GM23338 (cell line): Measurements from ENCODE around the gene MAPK6.

Experiments used
- CREB1 ChIP-seq: fragments of 250-450 bp; sonication (Bioruptor Pico); IDR thresholded peaks from 2 replicates; pipeline ENCODE4 v1.5.0; 2020; ENCODE audit warnings: low read depth, mild to moderate bottlenecking, moderate library complexity
- CTCF ChIP-seq, 2 experiments: fragments of 200-600 bp in 1 of 2; sonication (generic) in 1 of 2; conservative IDR thresholded peaks; 2 replicates each; pipeline versions ENCODE4 v1.5.1 to v1.6.1; 2016 to 2017; ENCODE audit warnings: antibody characterized with exemption in 2 of 2, low read depth in 2 of 2, mild to moderate bottlenecking in 2 of 2, moderate library complexity in 1 of 2
- EZH2 ChIP-seq: fragments of 200-600 bp; sonication (generic); IDR thresholded peaks from one replicate; pipeline ENCODE4 v1.8.0; 2017; ENCODE audit warnings: antibody characterized with exemption, mild to moderate bottlenecking, low read depth; ENCODE audit not compliant: unreplicated experiment
- EZH2phosphoT487 ChIP-seq: fragments of 200-600 bp; sonication (generic); IDR thresholded peaks from one replicate; pipeline ENCODE4 v1.8.1; 2018; ENCODE audit warnings: antibody characterized with exemption; ENCODE audit not compliant: unreplicated experiment
- JUNB ChIP-seq: IDR thresholded peaks from one replicate; pipeline ENCODE4 v1.6.1; 2016; ENCODE audit warnings: antibody characterized with exemption; ENCODE audit not compliant: unreplicated experiment
- POLR2AphosphoS5 ChIP-seq: IDR thresholded peaks from 2 replicates; pipeline ENCODE4 v1.6.1; 2016; ENCODE audit warnings: antibody characterized with exemption, low read depth
- REST ChIP-seq: IDR thresholded peaks from one replicate; pipeline ENCODE4 v1.6.1; 2018; ENCODE audit warnings: antibody characterized with exemption; ENCODE audit not compliant: unreplicated experiment

GRCh38 chr15:52028431-52029093 lies 9.5 kb downstream of the MAPK6 start:
- TF ChIP-seq CTCF (conservative IDR thresholded peaks at IDR 0.05; ENCODE audit: low read depth in 2 of 2) (no peak), CREB1 (CRISPR knock-in tag) (no peak), EZH2 (no peak), REST (no peak), POLR2AphosphoS5 (no peak), EZH2phosphoT487 (no peak), JUNB (no peak)
